Measurements from ENCODE around the gene MYO9A.

GRCh38 chr15:71781965-71782265 lies 336.0 kb downstream of the MYO9A start:
- no peak for TF ChIP-seq GATA3 (IDR thresholded peaks at IDR 0.05; ENCODE audit: low read depth, low read length)
- no peak for TF ChIP-seq GATA2 (IDR thresholded peaks at IDR 0.05; ENCODE audit: low read depth, low read length)

All from SH-SY5Y (cell line).